GM18508 (cell line): Measurements from ENCODE around the gene PIEZO1.
"Not testable (repeated sequence)": the region's sequence is repeated elsewhere in the genome, so short reads cannot be mapped to it uniquely, and the experiment has no call there.

Experiments
- ATAC-seq: cut with Tn5 transposase; IDR thresholded peaks from one replicate; pipeline ENCODE4 v1.9.1; 2021; ENCODE audit warnings: moderate number of reproducible peaks; ENCODE audit not compliant: insufficient read depth, unreplicated experiment

PIEZO1 gene

DNA sequence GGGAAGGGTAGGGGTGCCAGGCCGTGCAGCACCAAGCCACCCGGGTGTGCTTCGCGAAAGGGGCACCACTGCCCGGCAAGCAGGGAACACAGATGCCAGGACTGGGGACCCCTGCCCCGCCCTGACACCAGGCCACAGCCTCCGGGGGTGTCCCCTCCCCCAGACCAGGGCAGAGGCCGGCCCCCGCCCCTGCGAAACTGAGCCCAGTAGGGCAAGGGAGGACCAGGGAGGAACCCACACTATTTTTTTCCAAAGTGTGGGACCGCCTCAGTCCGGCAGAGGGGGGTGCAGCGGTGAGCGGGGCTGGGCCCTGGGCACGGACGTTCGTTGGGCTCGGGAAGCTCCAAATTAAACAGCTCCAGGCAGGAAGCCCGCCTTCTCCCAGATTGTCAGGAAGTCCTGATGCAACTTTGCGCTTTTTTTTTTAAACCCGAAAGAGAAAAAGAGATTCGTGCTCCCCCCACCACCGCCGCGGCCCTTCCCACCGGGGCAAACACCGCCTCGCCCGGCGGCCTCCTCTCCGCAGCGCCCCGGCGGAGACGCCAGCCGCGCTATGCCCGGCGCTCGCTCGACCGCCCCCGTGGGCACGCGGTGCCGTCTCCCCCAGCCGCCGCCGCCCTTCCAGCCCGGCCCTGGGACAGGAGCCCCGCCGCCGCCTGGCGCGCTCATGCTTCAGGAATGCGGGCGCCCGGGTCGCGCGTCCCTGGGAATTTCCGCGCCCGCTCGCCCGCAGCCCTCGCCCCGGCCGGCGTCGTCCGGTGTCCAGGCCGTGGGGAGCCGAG lies 755 bp downstream of the PIEZO1 start:
- no peak for ATAC-seq

DNA sequence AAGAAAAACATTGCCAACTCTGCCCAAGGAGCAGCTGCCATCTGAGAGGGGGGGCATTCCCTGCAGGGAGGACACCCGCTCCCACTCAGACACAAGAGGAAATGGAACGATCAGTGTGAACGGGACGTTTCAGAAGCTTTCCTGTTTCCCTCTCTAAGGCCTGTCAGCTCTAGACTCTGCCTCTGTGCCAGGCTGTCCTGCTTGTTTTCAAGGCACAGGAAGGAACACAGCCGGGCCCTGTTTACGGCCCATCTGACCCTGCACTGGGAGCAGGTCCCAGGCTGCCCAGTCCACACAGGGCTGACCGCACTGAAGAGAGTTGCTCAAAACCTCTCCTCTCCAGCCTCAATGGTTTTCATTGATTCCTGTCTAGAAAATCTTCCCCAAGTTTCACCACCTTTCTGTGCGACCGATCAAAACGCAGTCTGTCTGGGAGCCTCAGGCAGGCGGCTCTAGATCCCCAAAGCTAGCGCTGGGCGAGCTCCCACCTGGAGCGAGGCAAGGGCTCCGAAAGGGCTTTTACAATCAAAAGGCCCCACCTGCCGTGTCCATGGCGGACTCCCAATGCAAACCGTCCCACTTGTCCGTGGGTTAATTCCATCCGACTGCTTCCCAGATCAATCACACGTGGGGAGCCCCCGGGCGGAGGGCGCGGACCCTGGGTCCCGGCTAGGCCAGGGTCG lies 1.5 kb downstream of the PIEZO1 start:
- ATAC-seq: no peak

DNA sequence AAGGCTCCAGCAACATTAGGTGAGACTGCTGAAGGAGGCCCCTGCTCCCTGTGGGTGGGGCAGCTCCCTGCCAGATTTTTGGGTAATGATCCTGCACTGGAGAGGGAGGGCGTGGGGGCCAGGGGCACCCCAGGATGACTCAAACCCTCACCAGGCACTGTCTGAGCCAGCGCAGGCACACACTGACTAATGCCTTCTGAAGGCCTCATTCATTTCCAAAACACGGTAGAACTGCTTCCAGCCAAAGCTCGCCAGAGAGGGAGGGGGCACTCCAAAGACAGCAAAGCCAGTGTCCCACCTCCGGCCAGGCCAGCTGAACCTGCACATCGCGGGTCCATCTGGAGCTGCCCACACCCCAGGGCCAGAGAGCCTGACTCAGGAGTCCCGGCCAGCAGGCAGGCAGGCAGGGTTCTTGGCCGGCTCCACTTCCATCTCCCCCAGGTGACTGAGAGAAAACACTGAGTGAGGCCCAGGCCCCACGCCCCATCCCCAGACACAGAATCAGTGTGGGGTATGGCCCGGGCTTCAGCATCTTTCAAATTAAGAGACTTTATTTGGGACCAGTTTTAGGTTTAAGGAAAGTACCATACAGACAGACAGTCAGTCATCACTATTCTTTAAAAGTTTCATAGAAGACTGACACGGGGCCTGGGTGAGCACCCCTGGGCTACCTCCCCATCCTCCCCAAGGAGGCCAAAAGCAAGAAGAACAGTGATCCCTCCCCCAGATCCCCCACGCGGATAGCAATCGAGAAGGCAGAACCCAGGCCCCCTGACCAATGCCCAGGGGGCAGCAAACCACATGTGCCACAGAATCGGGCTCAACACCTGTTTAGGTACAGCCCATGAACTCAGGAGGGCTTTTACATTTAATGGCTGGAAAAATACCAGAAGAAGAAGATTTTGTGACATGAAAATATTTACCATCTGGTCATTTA lies 2.3 kb downstream of the PIEZO1 start:
- ATAC-seq: no peak

DNA sequence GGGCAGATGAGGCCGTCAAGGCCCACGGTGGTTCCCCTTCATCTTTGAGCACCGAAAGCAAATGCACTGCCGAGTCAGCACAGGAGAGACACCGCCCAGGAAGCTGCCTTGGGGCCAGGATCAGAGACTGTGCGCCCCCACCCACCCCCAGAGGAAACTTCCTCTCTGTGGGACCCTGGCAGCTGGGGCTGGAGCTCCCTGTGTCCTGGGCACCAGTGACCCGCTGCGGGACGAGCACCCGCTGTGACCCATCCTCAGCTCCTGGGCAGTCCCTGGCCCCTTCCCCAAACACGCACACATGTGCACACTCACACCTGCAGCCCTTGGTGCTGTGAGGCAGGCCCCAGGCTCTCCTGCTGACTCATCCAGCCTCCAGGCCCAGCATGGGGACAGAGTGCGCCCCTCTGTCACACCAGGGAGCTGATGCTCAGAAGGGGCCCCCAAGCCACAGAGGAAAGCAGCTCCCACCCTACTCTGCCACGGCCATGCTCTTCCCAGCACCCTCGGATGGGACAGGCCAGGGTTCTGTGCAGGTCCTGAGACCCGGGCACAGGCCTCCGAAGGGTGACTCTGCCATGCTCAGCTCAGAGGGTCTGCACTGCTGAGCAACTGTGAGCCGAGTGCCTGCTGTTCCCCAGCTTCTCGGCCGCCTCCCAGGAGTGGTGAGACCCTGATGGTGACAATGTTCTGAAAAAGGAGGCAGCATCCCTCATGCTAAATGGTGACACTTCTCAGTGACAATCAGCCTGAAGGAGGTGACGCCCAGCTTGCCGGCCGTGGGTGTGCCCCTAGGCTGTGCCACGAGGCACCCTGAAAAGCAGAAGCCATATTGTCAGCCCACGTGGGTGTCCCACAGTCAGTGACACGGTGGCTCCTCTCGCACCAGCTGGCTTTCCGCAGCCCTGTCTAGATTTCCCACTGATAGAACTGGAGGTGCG lies 3.6 kb downstream of the PIEZO1 start:
- no peak for ATAC-seq

DNA sequence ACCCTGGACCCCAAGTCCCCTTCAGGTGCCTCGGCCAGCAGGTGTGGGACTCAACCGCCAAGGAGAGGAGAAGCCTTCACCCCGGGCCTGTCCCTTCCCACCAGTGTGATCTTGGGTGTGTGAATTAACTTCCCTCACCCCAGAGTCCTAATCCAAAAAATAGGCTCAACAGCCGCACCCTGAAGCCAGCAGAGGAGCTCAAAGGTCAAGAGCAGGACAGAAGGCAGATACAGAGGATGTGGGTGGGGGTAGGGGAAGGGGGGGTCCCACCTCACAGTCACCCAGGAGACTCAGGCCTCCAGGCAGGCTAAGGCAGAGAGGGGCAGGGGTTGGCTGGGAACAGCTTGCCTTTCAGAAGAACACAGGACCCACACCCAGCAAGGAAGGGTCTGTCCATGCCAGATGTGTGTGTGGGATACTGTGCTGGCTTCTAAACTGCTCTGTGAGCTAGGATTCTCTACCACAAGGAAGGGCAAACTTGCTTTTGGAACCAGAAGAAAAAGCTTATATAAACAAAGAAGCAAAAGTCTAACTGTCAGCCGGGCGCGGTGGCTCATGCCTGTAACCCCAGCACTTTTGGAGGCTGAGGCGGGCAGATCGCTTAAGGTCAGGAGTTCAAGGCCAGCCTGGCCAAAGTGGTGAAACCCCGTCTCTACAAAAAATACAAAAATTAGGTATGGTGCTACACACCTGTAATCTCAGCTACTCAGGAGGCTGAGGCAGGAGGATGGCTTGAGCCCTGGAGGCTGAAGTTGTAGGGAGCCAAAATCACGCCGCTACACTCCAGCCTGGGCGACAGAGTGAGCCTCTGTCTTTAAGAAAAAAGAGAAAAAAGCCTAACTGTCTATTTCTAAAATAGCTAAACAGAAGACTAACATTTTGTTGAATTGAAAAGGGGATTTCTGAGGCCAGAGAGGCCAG lies 4.6 kb downstream of the PIEZO1 start:
- ATAC-seq: no peak

DNA sequence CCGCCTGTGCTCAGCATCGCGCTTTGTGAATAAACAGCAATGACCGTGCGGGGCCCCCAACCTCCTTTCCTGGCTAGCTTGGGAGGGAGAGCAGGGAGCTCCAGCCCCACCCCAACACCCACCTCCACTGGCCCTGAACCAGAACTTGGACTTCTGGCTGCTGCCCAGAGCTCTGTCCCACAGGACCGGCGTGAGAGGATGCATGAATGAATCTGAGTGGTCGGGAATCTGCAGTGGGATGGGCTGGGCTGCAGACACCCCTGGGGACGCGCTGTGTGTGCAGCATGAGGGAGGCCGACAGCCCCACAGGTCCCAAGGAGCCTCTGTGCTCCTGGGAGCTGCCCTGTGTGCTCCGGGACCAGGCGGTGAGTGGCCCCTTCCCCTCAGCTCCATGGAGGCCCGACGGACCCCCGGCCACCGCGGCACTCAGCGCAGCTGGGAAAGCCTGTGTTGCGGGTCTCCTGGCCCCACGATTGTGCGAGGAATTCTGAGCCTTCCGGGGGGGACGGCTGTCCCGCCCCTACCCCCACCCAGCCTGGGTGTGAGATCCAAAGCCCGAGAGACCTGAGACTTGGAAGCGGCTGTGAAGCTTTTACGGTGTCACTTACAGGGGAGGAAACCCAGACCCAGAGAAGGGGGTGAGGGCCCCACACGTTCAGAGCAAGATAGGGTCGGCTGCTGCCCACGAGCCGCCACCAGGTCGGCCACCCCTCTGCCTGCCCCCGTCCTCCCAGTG lies 5.4 kb downstream of the PIEZO1 start:
- ATAC-seq: no peak

DNA sequence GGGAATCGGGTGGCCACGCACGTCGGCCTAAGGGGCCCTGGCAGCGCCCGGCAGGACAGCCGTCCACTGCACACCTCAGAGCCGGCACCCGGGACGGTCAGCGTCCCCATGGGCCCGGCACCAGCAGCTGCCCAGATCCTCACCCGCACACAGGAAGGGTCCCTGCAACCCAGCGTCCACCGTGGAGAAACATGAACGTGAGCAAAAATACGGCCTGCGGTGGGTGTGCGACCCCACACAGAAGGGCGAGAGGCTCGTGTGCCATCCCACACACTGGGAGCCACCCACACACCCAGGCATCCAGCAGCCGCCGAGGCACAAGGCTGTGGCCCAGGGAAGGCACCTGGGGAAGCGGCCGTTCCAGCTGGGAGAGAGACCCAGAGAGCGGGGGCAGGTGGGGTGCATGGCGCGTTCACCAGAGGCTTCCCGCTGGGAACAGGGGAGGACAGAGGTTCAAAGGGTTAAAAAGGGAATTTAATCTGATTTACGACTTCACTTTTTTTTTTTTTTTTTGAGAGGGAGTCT lies 6.4 kb downstream of the PIEZO1 start:
- no peak for ATAC-seq

DNA sequence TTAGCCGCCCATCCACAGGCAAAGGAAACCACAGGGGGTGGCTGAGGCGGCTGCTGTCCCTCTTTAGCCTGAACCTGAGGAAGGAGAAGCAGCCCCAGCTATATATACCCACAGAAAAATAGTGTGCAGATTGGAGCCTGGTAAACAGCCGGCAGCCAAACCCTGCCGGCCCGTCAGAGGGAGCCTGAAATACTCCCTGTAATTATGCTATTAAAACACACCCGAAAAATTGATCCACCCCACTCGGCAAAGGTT lies 6.8 kb downstream of the PIEZO1 start:
- no peak for ATAC-seq

DNA sequence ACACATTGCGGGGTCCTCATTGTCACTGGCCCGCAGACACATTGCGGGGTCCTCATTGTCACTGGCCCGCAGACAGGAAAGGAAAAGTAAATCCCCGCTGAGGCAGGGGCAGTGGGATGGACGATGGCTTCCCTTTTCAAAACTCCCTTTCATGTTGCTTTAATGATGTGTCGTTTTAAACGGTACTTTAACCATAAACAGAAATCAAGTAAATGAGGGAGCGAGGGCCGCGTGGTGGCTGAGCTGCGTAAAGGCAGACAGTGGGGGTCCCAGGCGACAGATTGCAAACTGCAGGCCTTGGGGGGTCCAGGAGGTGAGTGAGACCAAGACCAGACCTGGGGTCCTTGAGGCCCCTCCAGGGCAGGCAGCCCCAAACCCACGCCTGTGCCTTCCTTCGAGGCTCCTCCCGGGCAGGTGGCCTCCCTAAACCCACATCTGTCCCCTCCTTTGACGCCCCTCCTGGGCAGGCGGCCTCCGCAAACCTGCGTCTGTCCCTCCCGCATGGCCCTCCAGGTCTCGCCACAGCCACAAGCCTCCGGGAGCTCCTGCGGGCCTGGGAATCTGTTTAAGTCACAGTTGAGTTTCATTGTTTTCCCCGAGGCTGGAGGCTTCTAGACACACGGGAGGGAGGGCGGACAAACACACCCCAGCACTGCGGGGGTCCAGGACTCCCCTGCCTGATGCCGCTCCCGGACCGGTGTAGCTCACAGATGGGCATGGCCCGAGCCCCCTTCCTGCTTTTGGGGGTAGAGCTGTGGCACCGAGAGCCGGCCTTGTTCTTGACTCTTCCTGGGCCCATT lies 7.3 kb downstream of the PIEZO1 start:
- ATAC-seq: no peak

DNA sequence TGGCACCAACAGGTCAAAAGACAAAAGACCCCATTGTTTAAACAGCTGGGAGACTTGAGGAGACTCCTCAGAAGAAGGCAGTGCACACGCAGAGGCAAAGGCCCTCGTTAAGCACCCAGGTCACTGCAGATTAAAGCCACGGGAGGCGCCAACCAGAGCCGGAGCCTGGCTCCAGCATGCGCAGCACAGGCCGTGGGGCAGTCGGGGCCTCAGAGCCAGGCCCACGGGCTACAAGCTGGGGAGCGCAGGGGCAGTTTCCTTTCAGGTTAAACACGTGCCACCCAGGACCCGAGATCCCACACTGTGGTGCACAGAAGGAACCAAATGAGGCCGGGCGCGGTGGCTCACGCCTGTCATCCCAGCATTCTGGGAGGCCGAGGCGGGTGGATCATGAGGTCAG lies 9.2 kb downstream of the PIEZO1 start:
- ATAC-seq: no peak

DNA sequence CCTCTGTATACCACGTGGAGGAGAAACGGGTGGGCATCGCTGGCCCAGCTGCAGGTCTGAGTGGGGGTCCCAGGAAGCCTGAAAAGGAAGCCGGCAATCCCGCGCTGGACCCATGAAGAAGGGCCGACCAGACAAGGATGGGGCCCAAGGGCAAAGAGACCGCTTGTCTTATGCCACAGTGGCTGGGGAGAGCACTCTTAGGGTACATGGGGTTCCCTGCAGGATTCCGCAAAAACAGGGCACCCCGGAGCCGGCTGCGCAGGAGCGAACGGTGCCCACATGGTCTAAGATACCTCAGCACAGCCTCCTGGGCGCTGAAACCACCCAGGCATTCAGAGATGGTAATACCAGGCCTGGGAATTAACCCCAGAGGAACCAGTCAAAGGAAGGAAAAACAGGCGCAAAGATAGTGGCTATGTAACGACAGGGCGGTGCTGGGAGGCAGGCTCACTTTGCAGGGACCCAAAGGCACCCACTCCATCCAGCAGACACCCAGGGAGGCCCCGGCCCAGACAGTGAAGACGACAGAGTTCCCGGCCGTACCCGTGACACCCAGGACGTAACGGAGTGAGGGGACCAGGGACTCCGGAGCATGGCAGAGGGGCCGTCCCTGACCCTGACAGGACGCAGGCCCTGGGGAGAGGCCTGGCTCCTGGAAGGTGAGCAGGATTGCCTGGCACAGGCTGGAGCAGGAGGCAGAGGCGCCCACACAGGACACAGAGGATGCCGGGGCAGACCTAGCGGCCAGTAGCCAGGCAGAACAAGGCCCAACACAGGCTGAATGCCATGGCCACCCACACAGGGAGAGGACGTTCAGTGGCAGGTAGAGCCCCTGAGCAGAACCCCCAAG lies 10.3 kb downstream of the PIEZO1 start:
- no peak for ATAC-seq

DNA sequence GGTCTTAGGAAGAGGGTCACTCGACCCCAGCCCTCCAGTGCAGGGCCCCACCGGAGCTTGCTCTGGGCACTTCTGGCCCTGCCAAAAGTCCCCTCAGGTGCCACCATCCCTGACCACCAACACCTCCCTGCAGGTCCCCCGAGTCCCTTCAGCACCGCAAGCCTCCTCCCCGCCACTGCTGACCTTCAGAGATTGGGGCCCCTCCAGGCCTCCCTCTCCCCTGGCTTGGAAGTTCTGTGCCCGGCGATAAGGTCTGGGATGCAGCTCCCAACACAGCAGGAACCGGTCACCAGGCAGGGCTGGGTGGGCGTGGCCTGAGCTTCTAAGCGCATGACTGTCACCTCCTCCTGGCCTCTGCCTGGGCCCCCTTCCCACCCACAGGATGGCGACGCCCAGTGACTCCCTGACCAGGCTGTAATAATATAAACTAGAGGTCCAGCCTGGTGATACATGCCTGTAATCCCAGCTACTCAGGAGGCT lies 11.2 kb downstream of the PIEZO1 start:
- ATAC-seq: no peak

DNA sequence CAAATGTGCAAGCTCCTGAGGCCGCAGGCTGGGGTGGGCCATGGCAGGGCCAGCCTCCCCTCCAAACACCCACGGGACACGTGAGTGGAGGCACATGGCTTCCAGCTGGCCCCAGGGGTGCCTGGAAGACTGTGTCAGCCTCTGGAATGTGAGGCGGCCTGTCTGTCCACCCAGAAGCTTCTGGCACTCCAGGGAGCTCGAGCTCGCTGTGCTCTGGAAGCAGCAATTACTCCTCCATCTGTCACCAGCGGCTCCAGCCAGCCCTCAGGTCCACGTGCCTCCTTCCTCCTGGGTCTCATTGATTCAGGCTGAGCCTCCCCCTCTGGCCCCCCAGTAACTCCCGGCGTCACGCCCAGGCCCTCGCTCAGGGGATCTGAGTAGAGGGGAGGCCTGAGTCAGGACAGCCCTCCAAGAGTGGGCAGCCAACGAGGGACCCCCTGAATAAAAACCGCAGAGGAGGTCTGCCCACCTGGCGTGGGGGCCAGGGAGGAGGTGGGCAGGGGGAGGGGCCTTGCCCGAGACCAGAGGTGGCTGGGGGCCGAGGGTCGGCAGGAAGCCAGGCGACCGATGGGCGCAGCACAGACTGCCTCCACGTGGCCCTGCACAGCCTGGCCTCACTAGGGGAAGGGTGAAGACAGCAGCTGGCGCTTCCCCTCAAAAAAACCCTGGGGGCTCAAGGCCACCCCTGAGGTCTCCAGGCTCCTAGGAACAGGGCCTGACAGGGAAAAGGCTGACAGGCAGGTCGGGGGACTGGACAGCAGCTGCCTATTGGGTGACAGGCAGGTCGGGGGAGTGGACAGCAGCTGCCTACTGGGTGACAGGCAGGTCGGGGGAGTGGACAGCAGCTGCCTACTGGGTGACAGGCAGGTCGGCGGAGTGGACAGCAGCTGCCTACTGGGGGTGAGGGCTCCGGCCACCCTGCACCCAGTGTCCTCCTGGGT lies 11.9 kb downstream of the PIEZO1 start:
- no peak for ATAC-seq

DNA sequence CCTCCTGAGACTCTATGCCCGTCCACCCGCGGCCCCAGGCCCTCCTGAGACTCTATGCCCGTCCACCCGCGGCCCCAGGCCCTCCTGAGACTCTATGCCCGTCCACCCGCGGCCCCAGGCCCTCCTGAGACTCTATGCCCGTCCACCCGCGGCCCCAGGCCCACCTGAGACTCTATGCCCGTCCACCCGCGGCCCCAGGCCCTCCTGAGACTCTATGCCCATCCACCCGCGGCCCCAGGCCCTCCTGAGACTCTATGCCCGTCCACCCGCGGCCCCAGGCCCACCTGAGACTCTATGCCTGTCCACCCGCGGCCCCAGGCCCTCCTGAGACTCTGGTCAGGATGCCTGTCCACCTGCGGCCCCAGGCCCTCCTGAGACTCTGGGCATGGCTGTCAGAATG lies 13.2 kb downstream of the PIEZO1 start:
- ATAC-seq: not testable (repeated sequence)

DNA sequence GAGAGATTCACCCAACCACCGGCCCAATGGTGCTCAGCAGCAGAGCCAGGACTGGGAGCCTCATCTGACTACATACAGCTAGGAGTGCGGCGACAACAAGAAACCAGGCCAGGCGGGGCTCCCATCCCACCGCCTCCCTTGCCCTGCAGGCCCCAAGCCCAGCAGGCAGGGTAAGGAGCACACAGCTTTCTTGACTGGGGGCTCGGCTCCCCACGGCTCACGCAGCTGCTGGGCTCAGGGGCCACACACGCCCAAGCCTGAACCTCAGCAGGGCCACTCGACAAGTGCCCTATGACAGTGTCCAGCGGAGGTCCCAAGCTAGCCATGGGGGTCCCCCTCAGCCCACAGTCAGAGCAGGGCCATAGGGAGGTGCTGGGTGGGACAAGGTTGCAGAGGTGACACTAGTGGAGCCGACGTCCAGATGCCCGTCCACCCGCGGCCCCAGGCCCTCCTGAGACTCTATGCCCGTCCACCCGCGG lies 13.7 kb downstream of the PIEZO1 start:
- no peak for ATAC-seq
